Iris pigment epithelial cell (primary cell): ENCODE data around the gene TNC.

ENCODE experiments used
- DNase-seq: peaks from one replicate; pipeline ENCODE4 v3.0.0-alpha.2; 2011; ENCODE audit warnings: low read depth

The TNC gene

DNA sequence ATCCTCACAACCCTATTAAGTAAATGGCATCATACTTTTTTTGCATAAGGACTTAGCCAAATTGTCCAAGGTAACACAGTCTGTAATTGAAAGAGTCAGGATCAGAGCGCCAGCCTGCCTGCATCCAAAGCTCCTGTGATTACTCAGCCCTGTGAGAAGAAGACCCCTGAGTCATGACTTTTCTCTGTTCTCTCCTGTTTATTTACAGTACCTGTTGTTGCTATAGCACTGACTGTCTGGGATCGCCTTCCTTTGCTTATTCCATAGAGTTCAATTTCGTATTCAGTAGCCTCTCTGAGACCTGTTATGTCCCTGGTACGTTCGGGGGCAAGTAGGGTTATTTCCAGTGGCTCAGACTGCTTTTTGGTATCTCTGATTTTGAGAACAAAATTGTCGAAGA lies 71.8 kb downstream of the TNC start:
- DNase-seq, result no peak

DNA sequence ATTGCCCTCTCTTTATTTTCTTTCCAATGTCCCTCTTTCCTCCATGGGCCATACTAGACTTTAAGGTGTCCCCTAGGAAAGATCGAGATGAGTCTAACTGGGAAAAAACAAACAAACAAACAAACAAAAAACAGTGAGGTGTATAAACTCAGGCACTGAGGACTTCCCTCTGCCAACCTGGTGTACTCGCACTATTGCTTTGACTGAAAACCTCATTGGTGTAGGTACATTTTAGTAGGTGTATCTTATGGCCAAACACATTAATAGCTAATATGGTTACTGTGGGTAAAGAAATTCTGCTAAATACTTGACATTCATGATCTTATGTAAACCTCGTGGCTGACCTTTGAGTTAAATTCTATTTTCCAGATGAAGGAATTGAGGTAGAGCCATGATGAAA lies 74.3 kb downstream of the TNC start:
- no peak for DNase-seq

DNA sequence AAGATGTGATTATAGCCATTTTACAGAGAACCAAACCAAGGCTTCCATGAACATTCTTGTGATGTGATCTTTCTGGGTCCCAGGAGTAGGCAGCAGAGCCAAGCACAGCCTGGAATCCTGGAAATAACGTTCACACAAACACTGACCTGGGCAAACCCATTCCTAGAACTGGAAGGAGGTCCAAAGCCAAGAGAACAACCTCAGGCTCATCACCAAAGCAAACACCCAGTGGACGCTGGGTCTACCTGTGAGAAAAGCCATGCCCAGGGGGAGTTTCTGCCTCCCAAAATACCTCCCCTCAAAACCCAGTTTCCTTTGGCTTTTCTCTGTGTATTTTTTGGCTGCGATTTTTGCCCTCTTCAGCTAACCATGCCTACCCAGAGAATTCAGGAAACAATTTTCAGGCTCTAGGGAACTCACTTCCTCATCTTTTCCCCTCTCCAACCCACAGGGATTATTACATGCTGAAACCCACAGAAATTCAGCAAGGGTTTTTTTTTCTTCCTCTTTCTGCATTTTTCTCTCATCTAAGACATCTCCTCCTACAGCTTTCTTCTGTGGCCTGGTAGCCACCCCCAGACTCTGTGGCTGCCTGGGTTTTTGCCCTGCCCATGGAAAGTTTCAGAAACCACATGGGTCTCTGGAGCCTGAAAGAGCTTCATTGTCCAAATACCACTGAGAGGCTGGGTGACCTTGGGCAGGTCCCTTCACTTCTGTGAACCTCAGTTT lies 75.0 kb downstream of the TNC start:
- no peak for DNase-seq

DNA sequence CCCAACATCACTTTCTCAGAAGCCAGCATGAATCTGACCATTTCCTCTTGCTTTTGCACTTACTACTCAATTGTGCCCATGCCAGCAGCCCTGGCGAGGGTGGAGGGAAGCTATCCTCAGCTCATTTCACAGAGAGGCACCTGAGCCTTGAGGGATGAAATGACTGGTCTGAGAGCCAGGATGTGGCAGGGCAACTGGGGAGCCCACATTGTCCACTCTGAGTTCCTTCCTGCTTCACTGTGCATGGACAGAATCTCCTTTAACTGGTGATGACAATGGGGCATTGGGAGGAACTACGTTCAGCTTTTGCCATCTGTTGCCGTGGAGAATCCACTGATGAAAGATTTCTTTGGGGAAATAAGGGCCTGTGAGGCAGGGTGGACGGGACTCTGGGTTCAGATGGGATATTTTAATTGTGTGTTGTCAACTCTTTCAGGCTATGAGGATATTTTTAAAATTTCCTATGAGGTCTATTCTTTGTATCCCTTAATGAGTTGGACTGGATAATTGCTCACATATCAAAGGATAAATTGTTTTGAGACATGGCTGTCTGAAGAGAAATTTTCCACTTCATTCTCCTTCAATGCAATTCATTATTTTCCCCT lies 78.3 kb downstream of the TNC start:
- DNase-seq, result no peak

DNA sequence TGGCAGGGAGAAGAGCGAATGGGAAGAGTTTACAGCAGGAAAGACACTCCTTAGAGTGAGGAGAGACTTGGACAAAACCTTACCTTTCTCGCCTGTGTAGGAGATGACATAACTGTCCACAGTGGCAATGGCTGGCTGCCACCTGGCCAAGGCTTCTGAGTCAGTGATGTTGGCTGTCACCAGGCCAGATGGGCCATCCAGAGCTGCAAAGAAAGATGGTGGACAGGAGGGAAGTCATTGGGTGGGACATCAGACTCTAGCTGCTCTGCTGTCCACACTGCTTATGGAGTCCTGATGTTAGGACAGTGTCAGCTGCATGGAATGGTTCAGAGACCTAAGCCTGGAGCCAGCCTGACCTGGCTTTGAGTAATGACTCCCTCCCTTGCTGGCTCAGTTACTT lies 79.8 kb downstream of the TNC start:
- no peak for DNase-seq

DNA sequence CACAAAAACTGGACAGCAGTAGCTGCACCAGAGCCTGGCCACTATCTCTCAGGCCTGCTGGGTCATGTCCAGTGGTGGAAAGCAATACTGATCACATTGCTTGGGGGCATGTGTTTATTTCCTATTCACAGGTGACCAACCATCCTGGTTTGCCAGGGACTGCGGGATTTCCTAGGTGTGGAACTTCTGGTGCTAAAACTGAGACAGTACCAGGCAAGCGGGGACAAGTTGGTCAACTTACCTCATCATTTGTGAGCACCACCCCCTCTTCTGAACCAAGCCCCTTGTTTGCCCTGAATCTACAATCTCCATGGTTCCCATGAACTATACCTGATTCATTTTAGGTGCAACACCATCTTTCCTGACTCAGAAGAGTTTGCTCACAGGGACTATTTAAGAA lies 81.3 kb downstream of the TNC start:
- no peak for DNase-seq

DNA sequence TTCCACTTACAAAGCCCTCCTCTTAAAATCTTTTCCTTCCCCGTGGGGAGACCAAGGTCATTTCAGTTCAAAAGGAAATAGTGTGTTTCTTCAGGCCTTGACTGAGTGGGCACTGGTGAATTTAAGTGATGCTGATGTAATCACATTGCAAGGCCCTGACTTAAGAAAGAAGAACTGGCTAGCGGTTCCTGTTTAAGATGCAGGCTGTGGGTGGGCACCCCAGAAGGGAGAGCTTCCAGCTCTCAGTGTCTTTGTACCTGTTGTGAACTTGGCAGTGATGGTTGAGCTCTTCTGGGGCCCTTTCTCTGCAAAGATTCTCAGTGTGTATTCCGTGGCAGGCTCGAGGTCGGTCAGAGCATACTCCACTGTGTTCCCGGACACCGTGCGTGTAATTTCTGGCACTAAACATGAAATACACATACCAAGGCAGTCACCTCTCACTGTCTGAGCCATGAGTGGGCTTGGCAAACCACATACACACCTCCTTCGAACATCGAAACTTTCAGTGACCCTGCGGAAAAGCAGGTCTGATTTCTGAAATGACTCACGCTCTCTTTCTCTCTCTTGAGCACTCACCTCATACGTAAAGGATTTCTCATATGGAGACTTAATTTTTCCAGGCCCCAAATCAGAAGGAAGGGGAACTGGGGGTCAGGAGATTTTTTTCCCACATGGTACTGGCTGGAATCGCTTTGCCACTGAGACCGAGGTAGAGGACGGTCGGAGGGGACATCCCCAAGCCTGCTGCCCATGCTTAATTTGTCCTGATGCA lies 81.9 kb downstream of the TNC start:
- peak; percentile 74 for DNase-seq

DNA sequence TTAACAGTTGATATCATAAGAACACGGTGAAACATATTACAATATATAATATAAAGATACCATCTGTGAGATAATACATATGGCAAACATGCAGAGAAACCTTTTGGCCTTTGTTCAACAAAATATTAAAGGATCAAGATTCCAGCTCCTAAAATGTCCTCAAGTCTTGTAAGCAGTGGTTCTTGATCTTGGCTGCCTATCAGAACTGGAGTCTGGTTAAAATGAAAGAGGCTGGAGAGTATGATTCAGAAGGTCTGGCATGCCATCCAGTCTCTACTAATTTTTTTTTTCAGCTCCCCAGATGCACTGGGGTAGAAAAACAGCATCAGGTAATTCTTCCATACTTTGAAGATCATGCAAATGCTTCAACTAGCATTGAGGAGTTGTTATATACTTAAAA lies 83.2 kb downstream of the TNC start:
- peak; percentile 88 for DNase-seq

DNA sequence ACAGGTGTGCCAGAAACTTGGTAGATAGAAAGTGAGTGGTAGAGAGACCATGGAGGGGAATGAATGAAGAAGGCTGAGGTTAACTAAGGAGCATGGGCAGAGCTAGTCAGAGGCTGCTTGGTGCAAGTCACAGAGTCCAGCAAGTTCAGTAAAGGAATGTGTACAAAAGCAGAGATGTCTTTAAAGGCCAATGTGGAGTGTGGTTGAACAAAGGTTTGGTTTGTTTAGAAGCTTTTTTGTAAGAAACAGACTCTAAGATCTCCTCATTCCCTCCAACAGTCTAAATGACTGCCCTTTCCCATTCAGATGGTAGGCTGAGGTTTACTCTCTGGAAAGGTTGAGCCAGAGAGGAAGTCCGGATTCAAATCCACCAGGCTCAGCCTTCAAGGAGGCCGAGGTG lies 84.2 kb downstream of the TNC start:
- no peak for DNase-seq

DNA sequence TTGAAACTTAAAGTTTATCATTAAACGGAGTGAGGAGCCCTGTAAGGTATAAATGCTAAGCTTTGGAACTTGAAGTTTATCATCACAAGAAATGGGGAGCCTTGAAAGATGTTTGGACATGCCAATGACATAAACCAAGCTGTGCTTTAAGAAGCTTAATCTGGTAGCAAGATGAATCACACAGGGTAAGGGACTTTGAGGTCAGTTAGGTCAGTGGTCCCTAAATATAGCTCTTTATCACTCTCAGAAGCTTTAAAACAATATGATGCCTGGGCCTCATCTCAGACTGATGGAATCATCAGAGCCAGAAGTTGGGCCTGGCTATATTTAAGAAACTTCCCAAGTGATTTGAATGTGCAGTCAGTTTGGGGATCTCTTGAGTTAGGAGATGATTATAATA lies 85.7 kb downstream of the TNC start:
- DNase-seq, result no peak

DNA sequence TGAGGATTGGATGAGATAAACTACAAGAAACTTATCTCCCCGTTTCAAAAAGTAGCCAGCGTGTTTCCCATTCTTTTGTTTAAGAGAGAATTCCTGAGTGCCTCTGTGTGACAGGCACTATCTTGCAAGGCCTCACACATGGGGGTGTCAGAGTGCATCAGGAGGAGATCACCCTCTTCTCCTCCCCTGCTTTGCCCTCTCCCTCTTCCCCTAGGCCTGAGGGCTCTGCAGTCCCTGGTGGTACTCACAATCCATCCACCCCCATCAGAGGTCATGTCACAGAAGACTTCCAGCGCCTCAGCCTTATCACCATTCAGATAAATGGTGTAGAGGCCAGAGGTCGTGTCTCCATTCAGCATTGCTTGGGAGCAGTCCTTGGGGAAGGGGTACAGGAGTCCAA lies 88.0 kb downstream of the TNC start:
- DNase-seq, result no peak

DNA sequence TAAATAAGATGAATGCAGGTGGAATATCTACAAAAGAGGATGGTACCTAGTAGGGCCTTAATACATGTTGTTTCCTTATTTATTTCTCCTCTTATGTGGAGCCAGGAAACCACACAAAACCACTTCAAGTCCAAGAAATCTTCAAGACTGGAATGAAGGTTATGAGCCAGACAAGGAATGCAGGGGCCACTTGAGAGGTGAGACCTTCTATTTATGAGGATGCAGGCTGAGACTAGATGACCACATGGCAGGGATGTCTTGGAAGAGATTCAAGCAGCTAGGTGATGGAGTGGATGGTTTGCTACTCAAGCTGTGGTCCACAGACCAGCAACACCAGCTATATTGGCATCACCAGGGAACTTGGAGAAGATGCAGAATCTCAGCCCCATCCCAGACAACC lies 92.2 kb downstream of the TNC start:
- DNase-seq, result no peak

DNA sequence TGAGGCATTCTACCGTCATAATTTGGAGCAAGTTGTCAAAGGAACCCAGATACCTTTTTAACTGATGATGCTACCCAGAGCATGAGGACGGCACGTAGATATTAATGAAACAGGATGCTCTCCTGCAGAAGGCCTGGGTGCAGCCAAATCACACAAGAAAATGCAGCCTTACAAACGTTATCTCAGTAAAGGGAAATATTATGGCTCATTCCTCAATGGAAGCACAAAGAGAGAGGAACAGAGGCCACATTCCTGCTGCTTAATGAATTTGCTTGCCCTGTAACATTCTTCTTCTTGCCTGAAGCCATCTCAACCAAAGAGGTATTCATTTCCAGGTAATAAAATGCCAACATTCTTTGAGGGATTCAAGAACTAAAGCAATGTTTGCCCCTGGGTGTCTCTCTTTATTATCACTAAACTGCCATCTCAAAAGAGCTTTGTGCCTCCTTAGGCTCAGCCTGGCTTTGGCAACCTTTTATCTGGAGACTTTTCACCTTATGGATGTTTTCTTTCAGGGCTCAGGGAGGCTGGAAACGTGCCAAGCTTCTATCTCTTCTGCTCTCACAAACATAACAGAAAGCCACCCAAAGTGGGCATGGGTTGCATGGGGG lies 92.9 kb downstream of the TNC start:
- no peak for DNase-seq

DNA sequence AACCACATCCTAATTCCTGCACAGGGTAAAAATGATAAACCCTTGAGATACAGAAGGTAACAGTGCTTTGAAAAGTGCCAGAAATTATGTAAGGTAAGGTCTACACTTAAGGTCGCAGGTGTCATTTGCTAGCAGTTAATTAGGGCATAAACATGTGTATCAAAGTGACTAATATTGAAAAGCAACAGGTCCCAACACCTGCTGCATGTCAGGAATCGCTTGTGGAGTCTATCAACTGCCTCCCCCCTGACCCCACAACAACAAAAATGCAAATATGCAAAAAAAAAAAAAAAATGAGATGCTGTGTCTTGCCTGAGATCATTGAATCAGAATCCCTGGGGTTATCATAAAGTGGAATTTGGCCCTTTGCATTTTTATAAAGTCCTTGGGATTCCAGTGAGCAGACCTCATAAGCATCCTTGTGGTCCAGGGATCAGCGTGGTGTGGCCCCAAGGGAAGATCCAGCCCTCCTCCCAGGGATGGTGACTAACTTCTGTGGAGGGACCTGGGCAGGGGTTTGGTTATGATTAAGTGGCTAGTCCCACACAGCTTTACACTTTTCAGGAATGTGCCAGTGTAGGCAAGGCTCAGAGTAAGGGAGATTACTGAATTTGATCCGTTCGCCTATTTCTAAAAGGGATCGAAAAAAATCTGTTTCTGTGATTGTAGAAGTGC lies 95.1 kb downstream of the TNC start:
- DNase-seq, result peak; percentile 82

DNA sequence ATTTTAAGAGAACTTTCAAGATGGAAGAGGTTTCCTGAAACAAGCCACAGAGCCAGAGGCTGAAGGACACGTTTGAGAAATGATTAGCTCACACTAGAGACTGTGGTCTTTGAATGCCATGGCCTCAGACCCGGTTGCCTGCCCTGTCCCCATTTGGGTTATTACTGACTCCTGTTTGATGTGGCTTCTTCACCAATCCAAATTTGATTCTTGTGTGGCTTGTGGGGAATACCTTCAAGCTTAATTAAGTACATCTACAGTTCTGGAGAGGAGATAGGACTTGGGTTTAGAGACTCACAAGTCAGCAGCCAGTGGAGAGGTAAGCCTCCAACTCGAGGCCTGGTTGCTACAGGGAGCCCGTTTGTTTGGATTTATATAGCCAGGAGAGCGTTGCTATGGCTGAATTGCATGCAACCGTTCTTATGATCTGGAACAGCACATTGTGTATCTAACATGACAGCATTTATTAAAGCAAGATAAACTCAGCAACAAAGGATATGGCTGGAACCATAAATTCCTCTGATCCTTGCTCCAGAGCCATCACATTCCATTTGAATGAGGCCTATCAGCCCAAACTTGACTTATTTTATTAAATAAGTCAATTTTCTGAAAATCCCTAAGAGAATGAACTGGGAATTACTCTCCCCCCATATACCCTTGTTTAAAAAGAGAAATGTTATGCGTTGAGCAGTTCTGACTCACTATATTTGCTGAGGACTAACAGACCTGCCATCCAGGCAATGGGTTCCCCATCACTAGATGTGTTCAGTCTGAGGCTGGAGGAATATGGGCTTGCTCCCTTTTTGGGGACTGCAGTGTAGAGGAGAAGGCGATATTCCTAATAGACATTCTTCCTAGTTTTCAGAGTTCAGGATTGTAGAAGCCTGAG lies 99.2 kb downstream of the TNC start:
- DNase-seq, result peak; percentile 73

DNA sequence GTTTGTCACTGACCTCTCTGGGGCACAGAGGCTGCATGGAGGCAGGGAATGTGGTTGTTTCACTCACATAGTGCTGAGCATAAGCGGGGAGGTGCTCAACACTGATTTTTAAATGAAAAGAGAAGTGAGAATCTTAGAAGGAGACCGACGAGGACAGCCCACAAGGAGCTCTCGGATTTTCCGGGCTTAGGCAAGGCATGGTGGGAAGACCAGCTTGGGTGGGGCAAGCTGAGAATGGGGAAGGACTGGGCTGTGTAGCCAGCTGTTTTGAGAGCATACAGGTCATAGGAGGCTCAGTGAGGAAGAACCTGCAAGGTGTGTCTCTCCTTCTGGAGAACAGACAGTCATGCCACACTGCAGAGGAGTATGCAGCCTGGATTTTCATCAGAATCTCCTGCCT lies 101.6 kb downstream of the TNC start:
- no peak for DNase-seq

DNA sequence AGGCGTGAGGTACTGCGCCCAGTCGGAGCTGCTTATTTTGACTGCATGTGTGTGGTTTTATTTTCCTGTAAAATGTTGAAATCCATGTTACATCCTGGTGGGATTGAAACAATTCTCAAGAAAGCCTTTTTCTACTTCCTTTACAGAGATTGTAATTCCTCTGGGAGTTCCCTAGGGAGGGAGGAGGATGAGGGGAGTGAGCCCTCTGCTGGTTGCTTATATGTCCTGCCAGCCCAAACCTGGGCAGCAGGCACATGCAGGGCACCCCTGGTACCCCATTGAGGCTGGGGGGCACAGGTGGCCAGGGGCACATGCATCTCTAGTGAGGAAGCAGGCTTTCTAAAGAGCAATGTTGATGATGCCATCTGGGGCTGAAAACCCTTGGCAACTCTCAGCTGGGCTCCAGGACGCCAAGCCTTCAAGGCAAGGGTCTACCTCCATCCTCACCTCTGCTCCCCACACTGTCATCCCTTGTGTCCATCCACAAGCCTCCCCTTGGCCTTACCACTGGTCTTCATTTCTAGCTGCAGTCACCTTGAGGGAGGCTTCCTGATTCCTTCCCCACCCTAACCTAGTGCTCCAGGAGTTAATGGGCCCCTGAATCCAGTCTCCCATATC lies 102.8 kb downstream of the TNC start:
- peak; percentile 22 for DNase-seq

DNA sequence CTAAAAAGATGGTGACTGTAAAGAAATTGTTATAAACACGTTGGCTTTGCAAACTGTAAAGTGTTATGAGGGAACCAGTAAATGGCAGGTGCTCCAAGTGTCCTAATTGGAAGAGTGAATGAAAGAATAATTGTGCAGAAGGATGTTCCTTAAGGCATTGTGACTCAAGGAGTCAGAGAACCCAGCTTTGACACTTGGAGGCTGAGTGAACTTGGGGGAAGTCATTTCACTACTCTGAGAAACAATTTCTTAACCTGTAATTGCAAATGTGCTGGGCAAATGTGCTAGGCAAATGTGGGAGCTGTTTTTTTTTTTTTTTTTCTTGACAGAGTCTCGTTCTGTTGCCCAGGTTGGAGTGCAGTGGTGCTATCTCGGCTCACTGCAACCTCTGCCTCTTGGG lies 103.5 kb downstream of the TNC start:
- no peak for DNase-seq

DNA sequence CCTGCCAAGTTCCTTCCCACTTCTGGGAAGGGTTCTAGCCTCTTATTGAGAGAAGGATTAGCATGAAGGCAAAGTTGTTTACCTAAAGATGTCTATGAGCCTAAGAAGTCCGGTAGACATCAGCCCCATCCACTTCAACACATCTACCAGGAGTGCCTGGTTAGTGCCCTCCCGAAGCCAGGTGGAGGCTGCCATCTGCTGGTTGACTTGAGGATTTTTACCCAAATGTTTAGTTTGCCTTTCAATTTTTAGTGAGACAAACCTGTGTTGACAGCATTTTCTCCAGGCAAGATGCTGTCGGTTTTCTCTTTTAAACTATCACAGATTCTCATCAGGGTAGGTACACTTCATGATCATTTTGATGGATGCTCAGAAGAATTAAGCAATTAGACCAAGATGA lies 104.0 kb downstream of the TNC start:
- DNase-seq, result peak; percentile 71

DNA sequence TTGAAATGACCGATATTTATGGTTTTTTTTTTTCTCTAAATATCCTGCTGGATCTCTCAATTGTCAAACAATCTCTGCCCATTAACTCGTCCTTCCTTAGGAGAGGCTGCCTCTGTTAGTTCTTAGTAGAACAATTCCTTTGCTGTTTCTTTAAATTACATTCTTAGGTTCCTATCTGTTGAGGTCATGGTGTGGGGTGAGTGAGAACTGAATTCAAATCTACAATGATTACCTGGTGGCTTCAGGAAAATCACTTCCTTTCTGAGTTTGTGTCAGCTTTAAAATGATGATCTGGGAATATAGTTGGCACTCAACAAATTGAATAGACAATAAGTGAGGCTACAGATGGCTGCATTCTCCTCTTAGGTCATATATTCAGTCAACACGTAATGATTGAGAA lies 105.5 kb downstream of the TNC start:
- no peak for DNase-seq

DNA sequence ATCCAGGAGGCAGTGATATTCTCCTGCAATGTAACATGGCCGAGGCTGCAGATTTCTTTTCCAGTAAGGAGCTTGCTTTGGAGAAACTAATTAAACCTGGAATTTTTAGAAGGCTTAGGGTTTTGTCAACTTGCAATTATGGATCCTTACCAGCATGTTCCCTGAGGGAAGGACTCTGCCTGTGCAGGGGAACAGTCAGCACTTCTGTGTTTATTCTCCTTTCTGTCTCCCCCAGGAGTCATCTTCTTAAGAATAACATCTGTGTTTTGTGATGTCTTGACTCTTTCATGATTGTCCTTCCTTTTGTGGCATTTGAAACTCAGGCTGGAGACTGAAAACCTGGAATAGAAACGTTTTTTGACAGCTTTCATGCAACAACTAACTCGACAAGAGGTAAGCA lies 107.1 kb downstream of the TNC start:
- no peak for DNase-seq
